K562 (cell line): ENCODE results near the gene ITPR3. TPM values are rescaled to one million over a fixed set of nuclear protein-coding genes. Genes with fewer than 3 reads are reported as not detected.

Source experiments
- BHLHE40 ChIP-seq: IDR thresholded peaks from 2 replicates; pipeline ENCODE4 v1.6.1; 2011; ENCODE audit warnings: low read length, improper control_type of control experiment
- ELF2 ChIP-seq: fragments of 250-450 bp; sonication (Bioruptor Pico); IDR thresholded peaks from 2 replicates; pipeline ENCODE4 v1.5.0; 2021; ENCODE audit warnings: mild to moderate bottlenecking
- GATAD2A ChIP-seq: fragments of 450-650 bp; IDR thresholded peaks from 2 replicates; pipeline ENCODE4 v1.6.1; 2017
- HNRNPK ChIP-seq: fragments of 200-400 bp; formaldehyde crosslinking; IDR thresholded peaks from one replicate; pipeline ENCODE4 v1.6.1; 2018; ENCODE audit warnings: mild to moderate bottlenecking, low read depth, low read length; ENCODE audit not compliant: poor library complexity, severe bottlenecking
- HOXB6 ChIP-seq: fragments of 250-450 bp; sonication (Bioruptor Pico); IDR thresholded peaks from 2 replicates; pipeline ENCODE4 v1.5.1; 2022; ENCODE audit warnings: mild to moderate bottlenecking, borderline replicate concordance
- MTF1 ChIP-seq: fragments of 250-450 bp; sonication (Bioruptor Pico); IDR thresholded peaks from 2 replicates; pipeline ENCODE4 v1.9.0; 2021; ENCODE audit warnings: moderate library complexity, mild to moderate bottlenecking, inconsistent platforms, borderline replicate concordance
- OTX1 ChIP-seq: fragments of 450-650 bp; formaldehyde crosslinking; IDR thresholded peaks from 2 replicates; pipeline ENCODE4 v1.4.0; 2022; ENCODE audit warnings: mild to moderate bottlenecking
- PCBP2 ChIP-seq: fragments of 200-400 bp; formaldehyde crosslinking; IDR thresholded peaks from 2 replicates; pipeline ENCODE4 v1.6.1; 2018; ENCODE audit warnings: low read length, low read depth, mild to moderate bottlenecking, moderate library complexity; ENCODE audit not compliant: poor library complexity, severe bottlenecking
- POLR2A ChIP-seq: fragments of 450-650 bp; conservative IDR thresholded peaks from 2 replicates; pipeline ENCODE4 v1.6.1; 2016
- ZBTB7A ChIP-seq: IDR thresholded peaks from 2 replicates; pipeline ENCODE4 v1.6.1; 2011; ENCODE audit warnings: low read depth, mild to moderate bottlenecking, low read length, moderate library complexity, borderline replicate concordance; ENCODE audit not compliant: control insufficient read depth
- ZC3H11A ChIP-seq: IDR thresholded peaks from 2 replicates; pipeline ENCODE4 v1.6.1; 2012; ENCODE audit warnings: low read depth, low read length, improper control_type of control experiment
- ZNF384 ChIP-seq: IDR thresholded peaks from 2 replicates; pipeline ENCODE4 v1.6.1; 2012; ENCODE audit warnings: low read depth, low read length, improper control_type of control experiment
- polyA plus RNA-seq, 8 experiments: library from polyadenylated mRNA; depleted of rRNA in 4 of 8; stranded (reverse) in 5 of 8; unstranded in 3 of 8; fragments of >200 nt; fragmentation: Nextera tagmentation in 2 of 8; fragmentation: Illumina TruSeq in 1 of 8; extraction: Ambion mirVana in 2 of 8; extraction: Trizol in 1 of 8; gene quantifications; 2 replicates each; pipeline versions ENCODE4 v1.2.1 to v1.2.3, GENCODE V29; 2011 to 2014; ENCODE audit warnings: inconsistent platforms in 1 of 8, missing spikeins in 1 of 8
- total RNA-seq, 7 experiments: library from RNA; depleted of rRNA in 6 of 7; stranded (reverse); fragments of >200 nt in 6 of 7; fragmentation: Illumina TruSeq in 2 of 7; extraction: Trizol in 2 of 7; gene quantifications; 2 replicates each; pipeline versions ENCODE4 v1.2.1 to v1.2.3, GENCODE V29; 2011 to 2021; ENCODE audit warnings: low replicate concordance in 1 of 7
- TF ChIP-seq, protein P1 (sequence below), 2 experiments: fragments of 450-650 bp in 1 of 2; sonication (generic) in 1 of 2; formaldehyde crosslinking in 1 of 2; IDR thresholded peaks; 2 replicates each; pipeline versions ENCODE4 v1.7.1 to v1.9.0; 2016 to 2022; ENCODE audit warnings: inconsistent platforms in 1 of 2, mild to moderate bottlenecking in 1 of 2, missing genetic modification reagents in 1 of 2
- TF ChIP-seq, protein P2 (sequence below): fragments of 250-450 bp; sonication (Bioruptor Pico); IDR thresholded peaks from 2 replicates; pipeline ENCODE4 v1.6.1; 2021; ENCODE audit warnings: mild to moderate bottlenecking
- TF ChIP-seq, protein P3 (sequence below), 2 experiments: fragments of 450-650 bp in 1 of 2; IDR thresholded peaks; 2 replicates each; pipeline ENCODE4 v1.6.1; 2011 to 2017; ENCODE audit warnings: low read depth in 2 of 2, antibody characterized with exemption in 1 of 2, borderline replicate concordance in 1 of 2, low read length in 1 of 2, mild to moderate bottlenecking in 1 of 2, mixed read lengths in 1 of 2; ENCODE audit not compliant: control insufficient read depth in 1 of 2

Gene ITPR3
- total and polyA plus RNA-seq, 9 of the 15 experiments (the other 6 are each of a cell fraction or from before 2014, with no cell fraction given), result 0.39 to 35.7 (median 13.2) TPM

DNA sequence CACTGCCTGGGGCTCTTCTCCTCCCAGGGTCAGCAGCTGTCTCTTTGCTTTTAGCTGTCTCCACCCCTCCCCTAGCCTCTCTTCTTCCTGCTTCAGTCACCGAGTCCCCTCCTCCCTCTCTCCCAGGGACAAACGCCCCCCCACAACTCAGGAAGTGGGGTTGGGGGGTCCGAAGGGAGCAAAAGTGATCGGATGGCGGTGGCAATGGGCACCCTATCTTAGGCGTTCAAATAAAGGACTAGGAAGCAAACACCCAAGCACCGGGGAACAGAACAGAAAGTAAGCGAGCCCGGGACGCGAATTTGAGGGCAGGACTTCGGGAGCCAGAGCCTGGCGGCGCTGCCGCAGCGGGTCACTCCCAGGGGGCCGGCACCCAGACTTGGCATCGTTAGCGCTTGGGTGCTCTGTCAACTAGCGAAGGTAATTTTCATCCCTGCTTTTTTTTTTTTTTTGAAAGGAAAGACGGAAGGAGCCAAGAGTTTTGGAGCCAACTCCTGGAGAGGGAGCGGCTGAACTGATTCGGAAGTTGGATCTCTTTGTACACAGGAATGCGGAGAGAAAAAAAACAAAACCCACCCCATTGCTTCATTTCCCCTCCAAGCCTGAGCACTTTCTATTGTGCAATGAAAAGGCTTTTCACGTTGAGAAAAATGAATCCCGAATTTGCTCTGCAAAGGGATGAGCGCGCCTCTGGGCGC lies 815 bp upstream of the ITPR3 start (continued):
- no peak for TF ChIP-seq BHLHE40
- TF ChIP-seq ELF2 (CRISPR knock-in tag), result no peak
- TF ChIP-seq, protein P1, sequence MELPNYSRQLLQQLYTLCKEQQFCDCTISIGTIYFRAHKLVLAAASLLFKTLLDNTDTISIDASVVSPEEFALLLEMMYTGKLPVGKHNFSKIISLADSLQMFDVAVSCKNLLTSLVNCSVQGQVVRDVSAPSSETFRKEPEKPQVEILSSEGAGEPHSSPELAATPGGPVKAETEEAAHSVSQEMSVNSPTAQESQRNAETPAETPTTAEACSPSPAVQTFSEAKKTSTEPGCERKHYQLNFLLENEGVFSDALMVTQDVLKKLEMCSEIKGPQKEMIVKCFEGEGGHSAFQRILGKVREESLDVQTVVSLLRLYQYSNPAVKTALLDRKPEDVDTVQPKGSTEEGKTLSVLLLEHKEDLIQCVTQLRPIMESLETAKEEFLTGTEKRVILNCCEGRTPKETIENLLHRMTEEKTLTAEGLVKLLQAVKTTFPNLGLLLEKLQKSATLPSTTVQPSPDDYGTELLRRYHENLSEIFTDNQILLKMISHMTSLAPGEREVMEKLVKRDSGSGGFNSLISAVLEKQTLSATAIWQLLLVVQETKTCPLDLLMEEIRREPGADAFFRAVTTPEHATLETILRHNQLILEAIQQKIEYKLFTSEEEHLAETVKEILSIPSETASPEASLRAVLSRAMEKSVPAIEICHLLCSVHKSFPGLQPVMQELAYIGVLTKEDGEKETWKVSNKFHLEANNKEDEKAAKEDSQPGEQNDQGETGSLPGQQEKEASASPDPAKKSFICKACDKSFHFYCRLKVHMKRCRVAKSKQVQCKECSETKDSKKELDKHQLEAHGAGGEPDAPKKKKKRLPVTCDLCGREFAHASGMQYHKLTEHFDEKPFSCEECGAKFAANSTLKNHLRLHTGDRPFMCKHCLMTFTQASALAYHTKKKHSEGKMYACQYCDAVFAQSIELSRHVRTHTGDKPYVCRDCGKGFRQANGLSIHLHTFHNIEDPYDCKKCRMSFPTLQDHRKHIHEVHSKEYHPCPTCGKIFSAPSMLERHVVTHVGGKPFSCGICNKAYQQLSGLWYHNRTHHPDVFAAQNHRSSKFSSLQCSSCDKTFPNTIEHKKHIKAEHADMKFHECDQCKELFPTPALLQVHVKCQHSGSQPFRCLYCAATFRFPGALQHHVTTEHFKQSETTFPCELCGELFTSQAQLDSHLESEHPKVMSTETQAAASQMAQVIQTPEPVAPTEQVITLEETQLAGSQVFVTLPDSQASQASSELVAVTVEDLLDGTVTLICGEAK (IDR thresholded peaks at IDR 0.05), result peak; percentile 41; the same call in 1 of the 2 replicates
- TF ChIP-seq, protein P1 (CRISPR knock-in tag; IDR thresholded peaks at IDR 0.05), result no peak
- TF ChIP-seq, protein P2, sequence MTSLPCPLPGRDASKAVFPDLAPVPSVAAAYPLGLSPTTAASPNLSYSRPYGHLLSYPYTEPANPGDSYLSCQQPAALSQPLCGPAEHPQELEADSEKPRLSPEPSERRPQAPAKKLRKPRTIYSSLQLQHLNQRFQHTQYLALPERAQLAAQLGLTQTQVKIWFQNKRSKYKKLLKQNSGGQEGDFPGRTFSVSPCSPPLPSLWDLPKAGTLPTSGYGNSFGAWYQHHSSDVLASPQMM (CRISPR knock-in tag), result no peak
- TF ChIP-seq ZNF384, result no peak
- no peak for TF ChIP-seq HOXB6 (CRISPR knock-in tag)
- no peak for TF ChIP-seq HNRNPK
- TF ChIP-seq GATAD2A, result no peak
- TF ChIP-seq ZC3H11A, result no peak
- TF ChIP-seq OTX1 (CRISPR knock-in tag), result no peak
- TF ChIP-seq MTF1 (CRISPR knock-in tag), result no peak
- 0 out of 2 replicates have a peak, but pooled peaks have one; percentile 16 for TF ChIP-seq POLR2A
- TF ChIP-seq, protein P3, sequence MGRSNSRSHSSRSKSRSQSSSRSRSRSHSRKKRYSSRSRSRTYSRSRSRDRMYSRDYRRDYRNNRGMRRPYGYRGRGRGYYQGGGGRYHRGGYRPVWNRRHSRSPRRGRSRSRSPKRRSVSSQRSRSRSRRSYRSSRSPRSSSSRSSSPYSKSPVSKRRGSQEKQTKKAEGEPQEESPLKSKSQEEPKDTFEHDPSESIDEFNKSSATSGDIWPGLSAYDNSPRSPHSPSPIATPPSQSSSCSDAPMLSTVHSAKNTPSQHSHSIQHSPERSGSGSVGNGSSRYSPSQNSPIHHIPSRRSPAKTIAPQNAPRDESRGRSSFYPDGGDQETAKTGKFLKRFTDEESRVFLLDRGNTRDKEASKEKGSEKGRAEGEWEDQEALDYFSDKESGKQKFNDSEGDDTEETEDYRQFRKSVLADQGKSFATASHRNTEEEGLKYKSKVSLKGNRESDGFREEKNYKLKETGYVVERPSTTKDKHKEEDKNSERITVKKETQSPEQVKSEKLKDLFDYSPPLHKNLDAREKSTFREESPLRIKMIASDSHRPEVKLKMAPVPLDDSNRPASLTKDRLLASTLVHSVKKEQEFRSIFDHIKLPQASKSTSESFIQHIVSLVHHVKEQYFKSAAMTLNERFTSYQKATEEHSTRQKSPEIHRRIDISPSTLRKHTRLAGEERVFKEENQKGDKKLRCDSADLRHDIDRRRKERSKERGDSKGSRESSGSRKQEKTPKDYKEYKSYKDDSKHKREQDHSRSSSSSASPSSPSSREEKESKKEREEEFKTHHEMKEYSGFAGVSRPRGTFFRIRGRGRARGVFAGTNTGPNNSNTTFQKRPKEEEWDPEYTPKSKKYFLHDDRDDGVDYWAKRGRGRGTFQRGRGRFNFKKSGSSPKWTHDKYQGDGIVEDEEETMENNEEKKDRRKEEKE (IDR thresholded peaks at IDR 0.05; ENCODE audit: borderline replicate concordance in 1 of 2, control insufficient read depth in 1 of 2, low read depth in 2 of 2, low read length in 1 of 2), result no peak
- TF ChIP-seq PCBP2, result no peak
- peak; percentile 72; the same call in 1 of the 2 replicates for TF ChIP-seq ZBTB7A
